Measurements from ENCODE around the gene HRH3.
A peak's percentile ranks its signal among the peaks of the same experiment; 100 is the strongest.

Gene HRH3

GRCh38 chr20:62182469-62183425 is 37.3 kb downstream of the HRH3 start, which contains the start of gene MTG2 (continued):
- TF ChIP-seq BCL11A (tag by site-specific recombination; IDR thresholded peaks at IDR 0.05; ENCODE audit: low read depth) (0 out of 2 replicates have a peak, but pooled peaks have one; percentile 30), ZNF704 (tag by site-specific recombination; IDR thresholded peaks at IDR 0.05) (no peak), ZNF211 (tag by site-specific recombination; IDR thresholded peaks at IDR 0.05; ENCODE audit: low read depth) (no peak), ZNF324 (tag by site-specific recombination; IDR thresholded peaks at IDR 0.05) (no peak), ZNF514 (tag by site-specific recombination; IDR thresholded peaks at IDR 0.05) (no peak), ZNF837 (tag by site-specific recombination; IDR thresholded peaks at IDR 0.05) (0 out of 2 replicates have a peak, but pooled peaks have one; percentile 44), ZNF658 (tag by site-specific recombination; IDR thresholded peaks at IDR 0.05) (no peak), ZNF19 (tag by site-specific recombination; IDR thresholded peaks at IDR 0.05; ENCODE audit: low read depth) (no peak), ZNF138 (tag by site-specific recombination; IDR thresholded peaks at IDR 0.05; ENCODE audit: borderline replicate concordance) (no peak), YY2 (tag by site-specific recombination; IDR thresholded peaks at IDR 0.05) (no peak), TSHZ1 (tag by site-specific recombination; IDR thresholded peaks at IDR 0.05; ENCODE audit: borderline replicate concordance) (no peak), ZNF707 (tag by site-specific recombination; IDR thresholded peaks at IDR 0.05) (no peak), ZFP3 (tag by site-specific recombination; IDR thresholded peaks at IDR 0.05; ENCODE audit: low read depth) (no peak), ZNF114 (tag by site-specific recombination; IDR thresholded peaks at IDR 0.05) (no peak), OSR2 (tag by site-specific recombination; IDR thresholded peaks at IDR 0.05) (peak; percentile 91), ZNF10 (tag by site-specific recombination; IDR thresholded peaks at IDR 0.05) (no peak), ZIC2 (tag by site-specific recombination; IDR thresholded peaks at IDR 0.05) (peak; percentile 73), ZNF530 (tag by site-specific recombination; IDR thresholded peaks at IDR 0.05; ENCODE audit: low read depth) (no peak), ZNF157 (tag by site-specific recombination; IDR thresholded peaks at IDR 0.05) (no peak), ZNF621 (tag by site-specific recombination; IDR thresholded peaks at IDR 0.05) (no peak), ZNF214 (tag by site-specific recombination; IDR thresholded peaks at IDR 0.05; ENCODE audit: borderline replicate concordance) (no peak), ZNF510 (tag by site-specific recombination; IDR thresholded peaks at IDR 0.05; ENCODE audit: insufficient replicate concordance) (no peak), ZNF623 (tag by site-specific recombination; IDR thresholded peaks at IDR 0.05) (no peak), ZNF529 (tag by site-specific recombination; IDR thresholded peaks at IDR 0.05; ENCODE audit: insufficient replicate concordance) (no peak), ZNF23 (tag by site-specific recombination; IDR thresholded peaks at IDR 0.05; ENCODE audit: borderline replicate concordance) (no peak), ZNF585B (tag by site-specific recombination; IDR thresholded peaks at IDR 0.05) (no peak), ZNF610 (tag by site-specific recombination; IDR thresholded peaks at IDR 0.05; ENCODE audit: borderline replicate concordance) (peak; percentile 83), PRDM10 (tag by site-specific recombination; IDR thresholded peaks at IDR 0.05) (no peak), BCL11B (tag by site-specific recombination; IDR thresholded peaks at IDR 0.05; ENCODE audit: low read depth) (no peak), ZNF488 (tag by site-specific recombination; IDR thresholded peaks at IDR 0.05) (no peak), ZNF629 (tag by site-specific recombination; IDR thresholded peaks at IDR 0.05) (peak; percentile 86), FEZF1 (tag by site-specific recombination; IDR thresholded peaks at IDR 0.05) (no peak)

All from HEK293 (cell line).